ENCODE measurements around the gene TMA7.

DNA sequence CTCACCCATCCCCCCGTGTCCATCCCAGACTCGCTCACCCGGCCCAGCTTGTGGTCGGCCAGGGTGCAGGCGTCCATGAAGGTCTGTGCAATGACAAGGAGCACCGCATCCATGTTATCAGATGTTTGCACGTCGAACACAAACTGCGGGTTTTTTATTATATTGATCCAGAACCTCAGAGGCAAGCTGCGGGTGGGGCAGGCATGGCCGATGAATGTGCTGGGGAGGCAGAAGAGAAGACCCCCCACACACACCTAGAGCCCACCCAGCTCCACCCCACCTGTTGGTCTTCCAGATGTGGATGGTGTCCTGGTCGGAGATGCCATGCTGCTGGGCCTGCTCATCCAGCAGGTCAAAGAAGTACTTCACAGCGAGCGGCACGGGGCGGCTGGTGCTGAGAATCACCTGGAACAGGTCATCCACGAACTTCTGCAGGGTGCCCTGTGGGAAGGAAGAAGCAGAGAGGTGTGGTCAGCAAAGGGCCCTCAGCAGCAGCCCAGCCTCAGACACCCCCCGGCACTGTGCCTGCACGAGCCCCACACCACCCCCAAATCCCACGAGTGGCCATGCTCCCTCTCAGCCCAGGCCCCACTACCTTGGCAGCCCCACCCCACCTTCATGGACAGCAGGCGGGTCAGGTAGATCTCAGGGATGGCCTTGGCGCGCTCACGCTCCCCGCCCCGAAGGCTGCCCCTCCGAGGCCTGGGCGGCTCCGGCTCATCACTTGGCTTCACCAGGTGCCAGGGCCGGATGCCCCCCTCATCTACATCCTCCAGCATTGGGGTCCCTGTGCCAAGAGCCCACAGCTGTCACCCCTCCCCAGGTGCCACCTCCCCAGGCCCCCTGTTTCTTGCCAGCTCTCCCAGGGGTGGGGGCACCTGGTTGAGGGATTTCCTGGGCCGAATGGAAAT lies 30.5 kb upstream of the TMA7 start:
- TF ChIP-seq, protein P1, sequence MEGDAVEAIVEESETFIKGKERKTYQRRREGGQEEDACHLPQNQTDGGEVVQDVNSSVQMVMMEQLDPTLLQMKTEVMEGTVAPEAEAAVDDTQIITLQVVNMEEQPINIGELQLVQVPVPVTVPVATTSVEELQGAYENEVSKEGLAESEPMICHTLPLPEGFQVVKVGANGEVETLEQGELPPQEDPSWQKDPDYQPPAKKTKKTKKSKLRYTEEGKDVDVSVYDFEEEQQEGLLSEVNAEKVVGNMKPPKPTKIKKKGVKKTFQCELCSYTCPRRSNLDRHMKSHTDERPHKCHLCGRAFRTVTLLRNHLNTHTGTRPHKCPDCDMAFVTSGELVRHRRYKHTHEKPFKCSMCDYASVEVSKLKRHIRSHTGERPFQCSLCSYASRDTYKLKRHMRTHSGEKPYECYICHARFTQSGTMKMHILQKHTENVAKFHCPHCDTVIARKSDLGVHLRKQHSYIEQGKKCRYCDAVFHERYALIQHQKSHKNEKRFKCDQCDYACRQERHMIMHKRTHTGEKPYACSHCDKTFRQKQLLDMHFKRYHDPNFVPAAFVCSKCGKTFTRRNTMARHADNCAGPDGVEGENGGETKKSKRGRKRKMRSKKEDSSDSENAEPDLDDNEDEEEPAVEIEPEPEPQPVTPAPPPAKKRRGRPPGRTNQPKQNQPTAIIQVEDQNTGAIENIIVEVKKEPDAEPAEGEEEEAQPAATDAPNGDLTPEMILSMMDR (IDR thresholded peaks at IDR 0.05) = no peak
- TF ChIP-seq EP300 (IDR thresholded peaks at IDR 0.05) = no peak
- no peak for TF ChIP-seq POLR2AphosphoS5 (IDR thresholded peaks at IDR 0.05)
